ENCODE data around the gene SH2D2A. TPM values are rescaled to one million over a fixed set of nuclear protein-coding genes. Genes with fewer than 3 reads are reported as not detected.

Gene SH2D2A
- total RNA-seq, 1 donor from 2014 or later = 0.20 TPM

- no peak for DNase-seq (ENCODE audit: low read depth, low spot score)
These were observed 31.2 kb upstream of the SH2D2A start for GRCh38 chr1:156847591-156848460.

- DNase-seq (ENCODE audit: low read depth, low spot score) = no peak
These were observed 30.0 kb upstream of the SH2D2A start for GRCh38 chr1:156846643-156847042.

GRCh38 chr1:156845953-156846545 lies 29.4 kb upstream of the SH2D2A start:
- no peak for DNase-seq (ENCODE audit: low read depth, low spot score)

- no peak for DNase-seq (ENCODE audit: low read depth, low spot score)
These were observed 28.7 kb upstream of the SH2D2A start for GRCh38 chr1:156845055-156845952.

- no peak for DNase-seq (ENCODE audit: low read depth, low spot score)
These were observed 28.0 kb upstream of the SH2D2A start for GRCh38 chr1:156844638-156845037.

GRCh38 chr1:156844102-156844501 lies 27.5 kb upstream of the SH2D2A start:
- no peak for DNase-seq (ENCODE audit: low read depth, low spot score)

GRCh38 chr1:156842618-156843300 lies 26.1 kb upstream of the SH2D2A start:
- no peak for DNase-seq (ENCODE audit: low read depth, low spot score)

GRCh38 chr1:156841295-156841855 lies 24.7 kb upstream of the SH2D2A start:
- no peak for DNase-seq (ENCODE audit: low read depth, low spot score)

- DNase-seq (ENCODE audit: low read depth, low spot score) = no peak
These were observed 24.2 kb upstream of the SH2D2A start for GRCh38 chr1:156840898-156841279.

- no peak for DNase-seq (ENCODE audit: low read depth, low spot score)
These were observed 23.7 kb upstream of the SH2D2A start for GRCh38 chr1:156840186-156840897.

GRCh38 chr1:156839426-156840109 lies 22.9 kb upstream of the SH2D2A start:
- DNase-seq (ENCODE audit: low read depth, low spot score) = no peak

GRCh38 chr1:156838972-156839371 lies 22.3 kb upstream of the SH2D2A start:
- no peak for DNase-seq (ENCODE audit: low read depth, low spot score)

- no peak for DNase-seq (ENCODE audit: low read depth, low spot score)
These were observed 20.2 kb upstream of the SH2D2A start for GRCh38 chr1:156836892-156837291.

GRCh38 chr1:156836041-156836654 lies 19.5 kb upstream of the SH2D2A start:
- no peak for DNase-seq (ENCODE audit: low read depth, low spot score)

- no peak for DNase-seq (ENCODE audit: low read depth, low spot score)
These were observed 17.7 kb upstream of the SH2D2A start for GRCh38 chr1:156834322-156834721.

GRCh38 chr1:156833603-156834002 lies 17.0 kb upstream of the SH2D2A start:
- DNase-seq (ENCODE audit: low read depth, low spot score) = no peak

GRCh38 chr1:156832434-156832833 lies 15.8 kb upstream of the SH2D2A start:
- DNase-seq (ENCODE audit: low read depth, low spot score) = no peak

- DNase-seq (ENCODE audit: low read depth, low spot score) = no peak
These were observed 11.9 kb upstream of the SH2D2A start for GRCh38 chr1:156828400-156829124.

GRCh38 chr1:156826630-156827029 lies 10.0 kb upstream of the SH2D2A start:
- no peak for DNase-seq (ENCODE audit: low read depth, low spot score)
